Lower lobe of right lung (tissue), 2 donors: ENCODE data around the gene PCDHGA1. TPM values are rescaled to one million over a fixed set of nuclear protein-coding genes. Genes with fewer than 3 reads are reported as not detected.

Source experiments
- ATAC-seq, 2 donors: fragments of 200-7000 bp; cut with Tn5 transposase; one replicate each; pipeline ENCODE4 v1.9.1; 2020 to 2022; ENCODE audit warnings: mild to moderate bottlenecking in 2 of 2, moderate library complexity in 2 of 2
- DNase-seq: peaks from one replicate; pipeline ENCODE4 v3.0.0-alpha.2; 2020
- H3K27ac ChIP-seq: fragments of 200-600 bp; one replicate; pipeline ENCODE4 v1.8.0; 2022
- H3K27me3 ChIP-seq: fragments of 200-600 bp; one replicate; pipeline ENCODE4 v1.8.0; 2022; ENCODE audit warnings: low read depth
- H3K36me3 ChIP-seq: fragments of 200-600 bp; one replicate; pipeline ENCODE4 v1.8.0; 2022; ENCODE audit warnings: mild to moderate bottlenecking
- H3K4me1 ChIP-seq: fragments of 200-600 bp; one replicate; pipeline ENCODE4 v1.8.0; 2022
- H3K4me3 ChIP-seq: fragments of 200-600 bp; one replicate; pipeline ENCODE4 v1.8.0; 2022; ENCODE audit warnings: mild to moderate bottlenecking
- H3K9me3 ChIP-seq: fragments of 200-600 bp; one replicate; pipeline ENCODE4 v1.8.0; 2022
- CTCF ChIP-seq: fragments of 200-600 bp; IDR thresholded peaks from one replicate; pipeline ENCODE4 v1.8.0; 2022; ENCODE audit warnings: antibody characterized with exemption, mild to moderate bottlenecking
- intact Hi-C: fragments of 100-400 bp; cut with DNase I; formaldehyde crosslinking; loops from one replicate; pipeline ENCODE4 v1.11.0; 2022
- total RNA-seq: library from RNA; stranded (reverse); fragmentation: NEBNext Ultra II Directional; extraction: Animal tissue kit (Norgen Biotek cat#: 25700); gene quantifications from one replicate; pipeline ENCODE4 v1.2.1, GENCODE V29; 2021
- donor health status: DM: no; HTN: yes; CAD: no; lungs with severe emphysema.

The PCDHGA1 gene
- total RNA-seq, 1 donor from 2014 or later: 0.53 TPM

- Histone ChIP-seq H3K27ac (peak overlapping the region; percentile 82), H3K4me1 (peaks cover 41% of the 10 kb centered on the region), H3K4me3 (no peak overlapping the region), H3K36me3 (peaks cover 19% of the 10 kb centered on the region), H3K9me3 (no peaks in the 10 kb centered on the region), H3K27me3 (no peaks in the 10 kb centered on the region)
- no peak for TF ChIP-seq CTCF
- peak; percentile 63 to 83 for ATAC-seq
- intact Hi-C loops: no loop called here
- DNase-seq: no peak
Measured at GRCh38 chr5:141560151-141560550, 229.8 kb downstream of the PCDHGA1 start.

- H3K4me3 ChIP-seq: no peak overlapping the region
- peak; percentile 82 for TF ChIP-seq CTCF
- ATAC-seq: peak; percentile 88 to 91
- H3K36me3 ChIP-seq: peaks cover 21% of the 10 kb centered on the region
- H3K27me3 ChIP-seq: no peaks in the 10 kb centered on the region
- H3K27ac ChIP-seq: peak overlapping the region; percentile 82
- DNase-seq: peak; percentile 60
- no peaks in the 10 kb centered on the region for H3K9me3 ChIP-seq
- peaks cover 41% of the 10 kb centered on the region for H3K4me1 ChIP-seq
- intact Hi-C loops: no loop called here
Measured at GRCh38 chr5:141560725-141561483, 230.6 kb downstream of the PCDHGA1 start.

Other genes starting within 250 kb of the PCDHGA1 start
- 5.6 TPM for gene PCDHB2, start 235.9 kb upstream of the PCDHGA1 start, total RNA-seq
- gene PCDHB3, start 230.0 kb upstream of the PCDHGA1 start, total RNA-seq: 1.5 TPM
- gene PCDHB4, start 208.7 kb upstream of the PCDHGA1 start, total RNA-seq: 2.2 TPM
- 1.8 TPM for gene PCDHB5, start 195.3 kb upstream of the PCDHGA1 start, total RNA-seq
- gene PCDHB6, start 180.5 kb upstream of the PCDHGA1 start, total RNA-seq: 0.41 TPM
- 1.9 TPM for gene PCDHB7, start 157.9 kb upstream of the PCDHGA1 start, total RNA-seq
- 2.6 TPM for gene PCDHB8, start 152.7 kb upstream of the PCDHGA1 start, total RNA-seq
- 2.6 TPM for gene PCDHB16, start 148.1 kb upstream of the PCDHGA1 start, total RNA-seq
- gene PCDHB9, start 143.4 kb upstream of the PCDHGA1 start, total RNA-seq: 3.0 TPM
- gene PCDHB10, start 138.2 kb upstream of the PCDHGA1 start, total RNA-seq: 2.0 TPM
- 2.7 TPM for gene PCDHB11, start 130.9 kb upstream of the PCDHGA1 start, total RNA-seq
- gene PCDHB12, start 121.8 kb upstream of the PCDHGA1 start, total RNA-seq: 1.7 TPM
- 2.9 TPM for gene PCDHB13, start 116.6 kb upstream of the PCDHGA1 start, total RNA-seq
- gene PCDHB14, start 107.2 kb upstream of the PCDHGA1 start, total RNA-seq: 2.1 TPM
- gene PCDHB15, start 85.1 kb upstream of the PCDHGA1 start, total RNA-seq: 2.8 TPM
- 0.71 TPM for gene SLC25A2, start 26.5 kb upstream of the PCDHGA1 start, total RNA-seq
- 65.0 TPM for gene TAF7, start 9.7 kb upstream of the PCDHGA1 start, total RNA-seq
- gene PCDHGA2, start 8.2 kb downstream of the PCDHGA1 start, total RNA-seq: 2.7 TPM
- 1.8 TPM for gene PCDHGA3, start 13.3 kb downstream of the PCDHGA1 start, total RNA-seq
- gene PCDHGB1, start 19.6 kb downstream of the PCDHGA1 start, total RNA-seq: 1.8 TPM
- gene PCDHGA4, start 24.5 kb downstream of the PCDHGA1 start, total RNA-seq: 3.1 TPM
- 3.7 TPM for gene PCDHGB2, start 29.5 kb downstream of the PCDHGA1 start, total RNA-seq
- 2.8 TPM for gene PCDHGA5, start 33.6 kb downstream of the PCDHGA1 start, total RNA-seq
- 2.2 TPM for gene PCDHGB3, start 39.7 kb downstream of the PCDHGA1 start, total RNA-seq
- gene PCDHGA6, start 43.4 kb downstream of the PCDHGA1 start, total RNA-seq: 3.2 TPM
- gene PCDHGA7, start 52.2 kb downstream of the PCDHGA1 start, total RNA-seq: 1.9 TPM
- 5.3 TPM for gene PCDHGB4, start 57.2 kb downstream of the PCDHGA1 start, total RNA-seq
- gene PCDHGA8, start 62.1 kb downstream of the PCDHGA1 start, total RNA-seq: 1.5 TPM
- 9.1 TPM for gene PCDHGB5, start 67.4 kb downstream of the PCDHGA1 start, total RNA-seq
- gene PCDHGA9, start 72.3 kb downstream of the PCDHGA1 start, total RNA-seq: 4.8 TPM
- gene PCDHGB6, start 77.5 kb downstream of the PCDHGA1 start, total RNA-seq: 7.7 TPM
- 5.4 TPM for gene PCDHGA10, start 82.5 kb downstream of the PCDHGA1 start, total RNA-seq
- gene PCDHGB7, start 87.2 kb downstream of the PCDHGA1 start, total RNA-seq: 15.9 TPM
- 3.2 TPM for gene PCDHGA11, start 90.5 kb downstream of the PCDHGA1 start, total RNA-seq
- gene PCDHGA12, start 100.0 kb downstream of the PCDHGA1 start, total RNA-seq: 5.9 TPM
- 82.4 TPM for gene PCDHGC3, start 145.5 kb downstream of the PCDHGA1 start, total RNA-seq
- gene PCDHGC4, start 154.5 kb downstream of the PCDHGA1 start, total RNA-seq: 1.5 TPM
- gene PCDHGC5, start 158.6 kb downstream of the PCDHGA1 start, total RNA-seq: 1.8 TPM